NCI-H460 (cell line): Measurements from ENCODE around the gene POC1A. TPM values are rescaled to one million over a fixed set of nuclear protein-coding genes. Genes with fewer than 3 reads are reported as not detected.

Source experiments
- DNase-seq: peaks from one replicate; pipeline ENCODE4 v3.0.0-alpha.2; 2016; ENCODE audit warnings: low read depth; ENCODE audit errors: extremely low read depth
- total RNA-seq: library from RNA; depleted of rRNA; stranded (reverse); fragments of >200 nt; shearing (Covaris generic); gene quantifications from 2 replicates; pipeline ENCODE4 v1.2.3, GENCODE V29; 2014

POC1A gene
- total RNA-seq, 1 experiment from 2014 or later: 11.0 TPM

DNA sequence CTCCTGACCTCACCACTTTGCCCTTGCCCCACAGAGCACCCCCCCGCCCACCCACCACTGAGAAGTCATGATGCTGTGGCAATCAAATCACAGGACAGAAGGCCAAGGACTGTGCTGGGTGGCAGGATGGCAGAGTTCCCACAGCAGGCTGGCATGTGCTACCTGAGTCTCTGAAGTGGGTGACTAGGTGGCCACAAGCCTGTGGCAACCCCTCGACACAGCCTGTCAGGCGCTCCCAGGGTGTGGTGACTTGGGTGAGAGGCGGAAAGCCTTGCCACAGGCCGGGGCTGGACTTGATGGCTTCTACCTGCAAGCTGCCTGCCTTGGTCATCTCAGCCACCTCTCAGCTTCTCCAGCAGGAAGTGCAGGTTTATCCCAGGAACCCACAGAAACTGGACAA is 82.2 kb downstream of the POC1A start:
- DNase-seq: no peak

DNA sequence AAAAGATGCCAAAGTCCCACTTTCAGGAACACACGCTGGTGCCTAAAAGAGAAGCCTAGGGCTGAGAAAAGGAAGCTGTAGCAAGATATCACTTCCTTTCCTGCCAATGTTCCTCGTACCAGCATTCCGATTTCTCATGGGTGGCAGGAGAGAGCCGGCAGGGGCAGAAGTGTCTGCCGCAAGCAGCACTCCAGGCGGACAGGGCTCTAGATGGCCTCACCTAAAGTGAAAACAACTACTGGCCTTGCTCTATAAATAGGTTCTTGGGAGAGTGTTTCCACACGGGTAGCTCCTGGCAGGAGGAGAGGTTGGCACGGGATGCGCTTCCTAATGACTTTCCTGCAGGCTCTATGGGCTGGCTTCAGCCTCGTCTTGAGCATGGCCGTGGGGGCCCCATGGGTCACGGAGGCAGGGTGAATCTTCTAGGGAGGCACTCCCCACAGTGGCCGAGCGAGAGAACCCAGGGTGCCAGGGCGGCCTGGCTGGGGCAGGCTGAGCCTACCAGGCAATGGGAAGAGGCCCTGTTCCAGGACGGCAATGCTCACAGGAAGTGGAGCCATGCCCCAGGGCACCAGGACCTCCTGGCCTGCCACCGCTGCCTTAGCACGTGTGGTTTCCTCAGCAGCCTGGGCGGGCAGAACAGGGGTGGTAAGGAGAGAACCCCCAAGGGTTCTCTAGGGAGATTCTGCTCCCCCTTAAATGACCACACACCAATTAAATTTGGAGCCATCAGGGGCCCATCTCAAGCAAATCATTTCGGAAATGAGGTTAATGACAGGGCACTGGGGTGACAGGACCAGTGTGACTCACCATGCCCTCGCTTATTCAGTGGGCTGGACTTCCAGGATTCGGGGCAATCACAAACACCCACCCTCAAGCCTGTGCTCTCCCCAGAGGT is 83.2 kb downstream of the POC1A start:
- DNase-seq: no peak

DNA sequence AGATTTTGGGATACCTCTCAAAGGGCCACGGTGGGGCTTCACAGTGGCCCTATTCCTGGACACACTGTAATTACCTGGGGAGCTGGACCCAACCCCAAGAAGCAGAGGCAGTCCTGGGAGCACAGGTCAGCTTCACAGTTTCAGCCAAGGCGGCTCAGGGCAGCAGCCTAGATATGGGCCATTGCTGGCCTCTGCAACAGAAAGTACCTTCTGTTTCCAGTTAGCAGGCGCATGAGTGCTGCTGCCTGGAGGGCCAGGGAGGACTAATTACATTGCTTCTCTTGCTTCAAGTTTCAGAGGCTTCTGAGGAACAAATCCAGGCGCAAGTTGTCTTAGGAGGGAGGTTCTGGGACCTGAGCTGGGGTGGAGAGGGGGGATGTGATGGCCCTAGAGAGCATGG is 84.4 kb downstream of the POC1A start:
- DNase-seq: no peak

DNA sequence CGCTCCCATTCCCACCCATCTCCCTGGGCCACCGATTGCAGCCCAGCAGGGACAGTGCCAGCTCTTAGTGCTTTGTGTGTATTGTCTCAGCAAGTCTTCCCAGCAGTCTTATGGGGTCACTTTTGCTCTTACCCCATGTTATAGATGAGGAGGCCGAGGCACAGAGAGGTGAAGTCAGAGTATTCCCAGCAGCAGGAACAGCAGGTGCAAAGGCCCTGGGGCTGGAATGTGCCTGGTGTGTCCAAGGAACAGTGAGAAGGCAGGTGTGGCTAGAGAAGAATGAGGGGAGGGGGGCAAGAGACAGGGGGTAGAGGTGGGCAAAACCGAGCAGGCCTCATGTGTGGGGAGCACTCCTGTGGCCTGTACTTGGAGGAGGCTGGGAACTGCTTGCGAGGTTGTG is 85.1 kb downstream of the POC1A start:
- DNase-seq: no peak

DNA sequence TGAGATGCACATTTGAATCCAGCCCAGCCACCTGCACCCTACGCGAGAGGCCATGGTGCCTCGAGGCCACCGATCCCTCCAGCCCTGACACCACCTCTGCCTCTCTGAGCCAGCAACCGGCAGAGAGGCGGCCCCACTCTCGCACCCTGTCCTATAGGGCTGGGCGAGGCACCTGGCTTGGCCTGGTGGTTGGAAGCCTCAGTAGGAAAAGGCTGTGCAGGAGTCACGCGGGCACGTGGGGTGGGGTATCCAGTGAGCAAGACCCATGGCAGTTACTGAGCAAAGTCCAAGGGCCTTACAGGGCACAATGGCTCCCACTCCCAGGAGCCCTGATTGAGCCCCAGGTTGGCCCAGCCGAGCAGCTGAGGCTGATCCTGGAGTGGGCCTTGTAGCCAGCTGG is 85.5 kb downstream of the POC1A start:
- no peak for DNase-seq

- DNase-seq: no peak
These were observed 86.1 kb downstream of the POC1A start for GRCh38 chr3:52068055-52068571.

DNA sequence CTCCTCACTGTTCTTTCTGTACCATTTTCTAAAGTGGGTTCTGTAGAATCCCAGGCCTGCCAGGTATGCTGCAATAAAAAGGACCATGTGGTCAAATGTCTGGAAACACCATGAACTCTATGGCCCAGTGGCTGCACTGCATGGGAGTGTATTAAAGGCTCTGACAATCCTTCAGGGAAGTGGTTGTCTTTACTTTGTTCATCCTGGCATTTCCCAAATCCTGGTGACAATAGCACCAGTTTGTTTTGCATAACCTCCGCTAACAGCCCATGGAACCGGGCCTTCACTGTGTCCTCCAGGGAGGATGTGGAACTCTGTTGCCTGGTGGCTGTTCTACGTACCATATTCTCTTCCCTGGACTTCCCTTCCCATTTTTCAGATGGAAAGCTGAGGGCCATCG is 86.7 kb downstream of the POC1A start:
- no peak for DNase-seq

DNA sequence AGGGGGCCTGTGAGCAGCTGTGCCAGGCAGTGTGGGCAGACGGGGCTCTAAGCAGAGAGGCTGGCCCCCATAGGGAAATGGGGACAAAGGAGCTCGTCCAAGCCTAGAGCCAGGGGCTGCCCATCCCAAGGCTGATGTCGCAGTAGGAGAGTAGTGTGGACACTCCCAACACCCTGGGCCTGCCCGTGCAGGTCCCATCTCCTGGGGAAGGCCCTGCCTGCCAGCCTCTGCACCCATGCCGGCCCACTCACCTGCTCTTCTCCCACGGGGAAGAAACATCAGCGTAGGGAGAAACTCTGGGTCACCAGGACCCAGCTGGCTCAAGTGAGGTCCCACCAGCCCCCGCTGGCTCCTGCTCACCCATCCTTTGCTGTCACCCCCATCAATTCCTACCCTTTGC is 87.2 kb downstream of the POC1A start:
- DNase-seq: no peak

DNA sequence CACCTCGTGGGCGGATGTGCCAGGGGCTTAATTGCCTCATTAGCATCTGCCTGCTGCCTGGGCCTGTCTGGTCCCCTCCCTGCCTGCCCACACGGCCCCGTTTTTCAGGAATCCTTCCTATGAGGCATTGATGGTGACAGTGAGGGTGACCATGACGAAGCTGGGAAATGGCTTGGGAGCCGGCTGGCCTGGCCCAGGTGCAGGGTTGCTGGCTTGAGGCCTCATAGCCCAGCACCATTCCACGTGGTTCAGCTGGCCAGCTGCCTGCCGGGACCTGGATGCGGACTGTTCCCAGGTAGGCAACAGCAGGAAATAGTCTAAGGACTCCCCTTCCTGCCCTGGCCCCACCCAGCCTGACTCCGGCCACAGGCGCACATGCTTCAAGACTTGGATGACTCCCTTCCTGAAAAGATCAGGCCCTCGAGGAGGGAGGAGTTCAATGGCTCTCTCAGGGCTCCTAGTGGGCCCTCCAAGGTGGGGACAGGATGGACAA is 88.9 kb downstream of the POC1A start:
- no peak for DNase-seq

DNA sequence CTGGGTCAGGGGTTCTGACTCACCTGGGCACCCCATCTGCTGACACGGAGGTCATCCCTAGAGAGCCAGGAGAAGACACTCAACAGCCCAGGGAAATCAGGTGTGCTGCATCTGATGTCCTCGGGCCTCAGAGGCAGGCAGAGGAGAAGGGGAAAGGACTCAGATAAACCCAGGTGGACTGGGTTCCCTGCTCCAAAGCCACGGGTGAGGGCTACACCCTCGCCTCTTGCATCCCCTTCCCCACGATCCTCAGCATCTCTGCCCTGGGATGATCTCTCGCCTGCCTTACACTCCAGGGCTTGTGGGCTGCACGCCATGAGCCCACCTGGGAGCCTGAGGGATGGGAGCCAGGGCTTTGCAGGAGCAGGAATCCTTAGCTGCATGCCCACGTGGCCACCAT is 89.7 kb downstream of the POC1A start:
- DNase-seq: no peak

- DNase-seq: no peak
These were observed 91.0 kb downstream of the POC1A start for GRCh38 chr3:52063026-52063723.

GRCh38 chr3:52062505-52062904 is 91.7 kb downstream of the POC1A start:
- DNase-seq: no peak

GRCh38 chr3:52061121-52061910 is 92.9 kb downstream of the POC1A start:
- DNase-seq: no peak

GRCh38 chr3:52059781-52060180 is 94.4 kb downstream of the POC1A start:
- DNase-seq: no peak

GRCh38 chr3:52057812-52058495 is 96.3 kb downstream of the POC1A start:
- DNase-seq: no peak

DNA sequence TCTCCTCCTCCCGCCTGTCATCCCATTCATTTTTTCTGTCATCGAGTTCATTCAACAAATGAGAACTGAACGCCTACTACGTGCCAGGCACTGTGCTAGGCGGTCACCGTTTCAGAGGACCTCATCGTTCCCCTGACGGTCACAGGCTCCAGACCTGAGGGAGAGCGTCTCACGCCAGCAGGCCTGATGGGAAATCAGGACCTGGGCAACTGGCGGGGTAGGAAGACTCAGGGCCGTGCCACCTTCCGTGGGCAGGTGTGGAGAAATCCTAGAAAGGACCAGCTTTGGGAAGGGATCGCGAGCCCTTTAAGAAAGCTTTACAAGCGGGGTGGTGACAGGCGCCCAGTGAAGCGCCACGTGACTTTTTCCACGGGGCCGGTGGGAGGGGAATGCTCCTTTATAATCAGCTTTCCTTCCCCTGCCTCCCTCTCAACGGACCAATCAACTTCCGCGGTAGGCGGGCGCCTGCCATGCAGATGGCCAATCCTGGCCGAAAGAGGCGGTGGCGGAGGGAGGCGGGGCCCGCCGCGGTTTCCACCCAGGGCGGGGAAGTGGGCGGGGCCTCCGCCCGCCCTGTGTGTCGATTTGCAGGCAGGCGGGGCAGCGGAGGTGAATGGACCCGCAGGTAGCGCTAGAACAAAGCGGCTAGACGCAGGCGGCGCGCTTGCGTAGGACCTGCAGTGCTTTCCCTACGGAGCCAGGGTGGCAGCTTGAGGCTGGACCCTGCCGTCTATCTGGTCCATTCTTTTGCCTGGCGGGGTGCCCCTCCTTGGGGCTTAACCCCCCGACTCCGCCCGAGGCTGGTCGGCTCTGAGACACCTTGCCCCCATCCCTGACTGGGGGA is 97.0 kb downstream of the POC1A start:
- peak; percentile 97 for DNase-seq

DNA sequence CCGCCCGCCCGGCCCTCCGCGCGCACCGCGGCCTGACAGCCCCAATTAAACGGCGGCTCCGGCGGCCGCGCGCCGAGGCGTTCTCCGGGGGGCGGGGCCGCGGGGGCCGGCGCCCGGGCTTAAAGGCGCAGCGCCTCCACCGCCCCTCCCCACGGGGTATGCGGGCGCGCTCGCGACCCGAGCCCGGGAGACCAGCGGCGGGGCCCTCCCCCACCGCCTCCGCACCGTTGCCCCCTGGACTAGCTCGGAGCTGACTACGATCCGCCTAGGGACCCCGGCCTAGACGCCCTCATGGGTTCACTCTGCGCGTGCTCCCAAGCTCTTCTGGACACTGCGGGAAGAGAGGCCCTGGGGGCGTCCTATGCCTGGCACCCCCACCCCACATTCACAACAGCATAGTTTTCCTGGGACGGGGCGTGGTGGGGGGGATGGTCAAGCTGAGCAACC is 97.7 kb downstream of the POC1A start, which contains the start of gene DUSP7:
Gene DUSP7 (minus strand): TSS at position 51 of the 447 bp plus-strand sequence. CDS start 205 bp downstream, outside the sequence.
- peak; percentile 53 for DNase-seq

DNA sequence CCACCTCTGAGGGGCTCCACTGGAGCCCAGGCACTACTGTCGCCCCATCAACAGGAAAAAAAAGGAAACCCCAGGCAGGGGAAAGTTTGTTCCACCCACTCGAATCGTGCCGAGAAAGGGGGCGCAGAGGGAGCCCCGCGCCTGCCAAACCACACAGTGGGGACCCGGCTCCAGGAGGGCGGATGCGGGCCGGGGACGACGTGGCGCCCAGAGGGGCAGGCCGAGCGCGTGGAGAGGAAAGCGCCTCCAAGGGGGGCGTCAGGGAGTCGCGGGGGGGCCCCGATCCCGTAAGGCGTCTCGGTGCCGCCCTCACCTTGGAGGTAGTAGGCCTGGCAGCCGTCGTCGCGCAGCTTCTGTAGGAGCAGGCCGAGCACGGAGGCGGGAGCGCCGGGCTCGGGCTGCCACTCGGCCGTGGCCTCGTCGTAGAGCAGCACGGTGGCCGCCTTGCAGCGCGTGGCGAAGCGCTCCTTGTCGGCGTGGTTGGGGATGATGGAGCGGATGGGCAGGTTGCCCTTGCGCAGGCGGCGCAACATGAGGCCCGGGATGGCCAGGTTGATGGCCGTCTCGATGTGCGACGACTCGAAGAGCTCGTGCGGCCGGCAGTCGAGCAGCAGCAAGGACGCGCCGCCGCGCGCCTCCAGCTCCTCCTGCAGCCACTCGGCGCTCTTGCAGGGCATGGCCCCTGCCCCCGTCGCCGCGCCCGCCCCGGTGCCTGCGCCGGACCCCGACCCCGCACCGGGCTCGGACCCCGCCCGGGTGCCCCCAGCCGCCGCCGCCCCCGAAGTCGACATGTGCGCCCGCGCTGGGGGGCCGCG is 98.5 kb downstream of the POC1A start:
- DNase-seq: peak; percentile 24
